ENCODE data around the gene PLLP.

The PLLP gene

DNA sequence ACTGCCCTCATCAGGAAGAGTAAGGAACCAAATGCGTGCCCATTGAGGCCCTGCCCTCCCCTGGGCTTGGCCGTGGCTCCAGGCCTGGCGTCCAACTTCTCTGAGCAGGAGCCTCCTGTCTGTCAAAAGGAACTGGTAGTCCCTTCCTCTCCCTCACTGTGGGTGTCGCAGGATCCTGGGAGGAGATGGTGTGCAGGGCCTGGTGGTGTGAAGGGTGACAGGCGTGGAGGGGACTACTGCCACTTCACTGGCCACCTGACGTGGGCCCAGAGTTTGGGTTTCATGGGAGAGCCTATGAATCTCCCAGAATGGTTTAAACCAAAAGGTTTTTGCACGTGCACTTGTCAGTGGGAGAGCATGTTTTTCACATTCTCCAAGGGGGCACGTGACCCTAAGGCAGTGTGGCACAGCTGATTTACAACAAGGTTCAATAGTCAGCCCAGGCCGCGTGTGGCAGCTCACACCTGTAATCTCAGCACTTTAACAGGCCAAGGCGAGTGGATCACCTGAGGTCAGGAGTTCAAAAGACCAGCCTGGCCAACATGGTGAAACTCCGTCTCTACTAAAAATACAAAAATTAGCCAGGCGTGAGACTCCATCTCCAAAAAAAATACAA, 26.9 kb downstream of the PLLP start (continued):
- TF ChIP-seq, protein P1, sequence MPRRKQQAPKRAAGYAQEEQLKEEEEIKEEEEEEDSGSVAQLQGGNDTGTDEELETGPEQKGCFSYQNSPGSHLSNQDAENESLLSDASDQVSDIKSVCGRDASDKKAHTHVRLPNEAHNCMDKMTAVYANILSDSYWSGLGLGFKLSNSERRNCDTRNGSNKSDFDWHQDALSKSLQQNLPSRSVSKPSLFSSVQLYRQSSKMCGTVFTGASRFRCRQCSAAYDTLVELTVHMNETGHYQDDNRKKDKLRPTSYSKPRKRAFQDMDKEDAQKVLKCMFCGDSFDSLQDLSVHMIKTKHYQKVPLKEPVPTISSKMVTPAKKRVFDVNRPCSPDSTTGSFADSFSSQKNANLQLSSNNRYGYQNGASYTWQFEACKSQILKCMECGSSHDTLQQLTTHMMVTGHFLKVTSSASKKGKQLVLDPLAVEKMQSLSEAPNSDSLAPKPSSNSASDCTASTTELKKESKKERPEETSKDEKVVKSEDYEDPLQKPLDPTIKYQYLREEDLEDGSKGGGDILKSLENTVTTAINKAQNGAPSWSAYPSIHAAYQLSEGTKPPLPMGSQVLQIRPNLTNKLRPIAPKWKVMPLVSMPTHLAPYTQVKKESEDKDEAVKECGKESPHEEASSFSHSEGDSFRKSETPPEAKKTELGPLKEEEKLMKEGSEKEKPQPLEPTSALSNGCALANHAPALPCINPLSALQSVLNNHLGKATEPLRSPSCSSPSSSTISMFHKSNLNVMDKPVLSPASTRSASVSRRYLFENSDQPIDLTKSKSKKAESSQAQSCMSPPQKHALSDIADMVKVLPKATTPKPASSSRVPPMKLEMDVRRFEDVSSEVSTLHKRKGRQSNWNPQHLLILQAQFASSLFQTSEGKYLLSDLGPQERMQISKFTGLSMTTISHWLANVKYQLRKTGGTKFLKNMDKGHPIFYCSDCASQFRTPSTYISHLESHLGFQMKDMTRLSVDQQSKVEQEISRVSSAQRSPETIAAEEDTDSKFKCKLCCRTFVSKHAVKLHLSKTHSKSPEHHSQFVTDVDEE (CRISPR knock-in tag; IDR thresholded peaks at IDR 0.05): no peak
- TF ChIP-seq ZNF565 (CRISPR knock-in tag; conservative IDR thresholded peaks at IDR 0.05; ENCODE audit: low read depth): no peak
- no peak for TF ChIP-seq SNAI2 (CRISPR knock-in tag; IDR thresholded peaks at IDR 0.05)
- TF ChIP-seq ZNF70 (CRISPR knock-in tag; IDR thresholded peaks at IDR 0.05): no peak
- TF ChIP-seq OSR1 (CRISPR knock-in tag; IDR thresholded peaks at IDR 0.05): no peak
- TF ChIP-seq TOX (CRISPR knock-in tag; IDR thresholded peaks at IDR 0.05; ENCODE audit: borderline replicate concordance): no peak
- TF ChIP-seq ARNTL (CRISPR knock-in tag; IDR thresholded peaks at IDR 0.05; ENCODE audit: borderline replicate concordance, low read depth): no peak
- TF ChIP-seq GLIS3 (CRISPR knock-in tag; IDR thresholded peaks at IDR 0.05): no peak

DNA sequence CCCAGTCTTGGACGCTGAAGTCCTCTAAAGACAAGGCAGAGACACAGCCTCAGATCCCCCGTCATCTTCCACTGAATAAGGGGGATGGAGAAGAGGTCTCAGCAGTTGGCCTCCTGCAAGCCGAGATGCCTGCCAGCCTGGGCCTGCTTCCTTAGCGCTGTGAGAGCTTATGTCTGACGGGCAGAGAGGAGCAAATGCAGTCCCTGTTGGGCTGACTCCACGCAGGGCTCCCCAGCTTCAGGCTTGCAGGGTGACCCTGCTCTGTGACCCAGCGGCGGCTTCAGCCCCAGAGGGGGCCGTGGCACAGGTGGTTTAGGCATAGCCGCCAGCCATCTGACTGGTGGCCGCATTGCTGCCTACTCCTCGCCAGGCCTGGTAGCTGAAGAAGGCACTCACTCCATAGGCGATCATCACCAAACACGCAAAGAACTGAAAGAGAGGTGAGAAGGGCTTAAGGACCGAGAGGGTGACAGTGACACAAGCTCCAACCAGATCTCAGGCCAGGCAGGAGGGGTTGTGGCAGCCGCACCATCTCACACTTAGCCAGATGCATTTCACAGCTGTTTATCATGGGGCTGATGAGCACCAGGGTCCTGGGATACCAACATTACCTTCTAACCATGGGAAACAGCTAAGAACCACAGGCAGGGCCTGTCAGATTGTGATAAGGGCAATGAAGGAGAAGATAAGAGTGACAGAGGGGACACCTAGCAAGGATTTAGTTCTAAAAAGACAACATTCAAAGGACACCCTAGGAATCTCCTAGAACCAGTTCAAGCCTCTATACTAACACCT, 27.7 kb downstream of the PLLP start:
- TF ChIP-seq ZC3H10 (CRISPR knock-in tag; IDR thresholded peaks at IDR 0.05) (no peak), TOX (CRISPR knock-in tag; IDR thresholded peaks at IDR 0.05; ENCODE audit: borderline replicate concordance) (no peak), OSR1 (CRISPR knock-in tag; IDR thresholded peaks at IDR 0.05) (no peak), ZFP3 (CRISPR knock-in tag; IDR thresholded peaks at IDR 0.05) (no peak), TCF4 (CRISPR knock-in tag; IDR thresholded peaks at IDR 0.05; ENCODE audit: borderline replicate concordance) (no peak), ZNF565 (CRISPR knock-in tag; conservative IDR thresholded peaks at IDR 0.05; ENCODE audit: low read depth) (no peak), ZNF8 (CRISPR knock-in tag; IDR thresholded peaks at IDR 0.05) (no peak), ISL1 (CRISPR knock-in tag; IDR thresholded peaks at IDR 0.05) (no peak), PPARA (CRISPR knock-in tag; IDR thresholded peaks at IDR 0.05; ENCODE audit: borderline replicate concordance) (no peak), GLIS3 (CRISPR knock-in tag; IDR thresholded peaks at IDR 0.05) (no peak), CREB5 (CRISPR knock-in tag; IDR thresholded peaks at IDR 0.05; ENCODE audit: low read depth) (no peak)
- no peak for ATAC-seq

DNA sequence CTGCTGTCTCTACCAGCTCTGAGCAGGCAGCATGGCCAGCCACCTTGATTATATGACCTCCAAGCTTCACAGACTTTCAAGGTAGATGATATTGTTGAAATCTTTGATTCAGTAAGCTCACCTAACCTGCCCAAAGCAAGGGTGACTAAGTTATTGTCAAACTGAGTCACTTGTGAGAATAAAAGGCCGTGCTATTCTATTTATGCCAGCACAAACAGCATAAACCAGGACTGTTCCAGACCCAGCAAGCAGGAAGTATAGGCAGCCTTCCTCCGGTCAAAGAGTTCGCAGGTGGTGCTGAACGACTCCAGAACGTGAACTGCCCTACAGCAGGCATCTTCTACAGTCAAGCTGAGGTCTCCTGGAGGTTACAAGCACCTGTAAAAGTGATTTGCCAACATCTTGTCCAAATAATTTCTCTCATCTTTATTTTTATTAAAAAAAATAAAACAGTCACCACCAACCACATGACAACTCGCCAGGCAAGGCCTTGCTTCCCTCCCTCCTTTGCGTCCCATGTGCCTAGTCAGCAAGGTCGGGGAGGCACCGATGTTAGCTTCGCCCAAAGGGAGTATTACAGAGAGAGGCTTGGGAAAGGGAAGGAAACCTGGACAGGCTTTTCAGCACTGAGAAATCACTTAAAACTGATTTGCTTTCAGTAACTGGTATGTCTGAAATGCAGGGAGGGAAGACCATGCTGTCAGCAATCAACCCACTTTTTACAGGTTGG, 28.6 kb downstream of the PLLP start:
- ATAC-seq: no peak
- TF ChIP-seq PATZ1 (CRISPR knock-in tag; IDR thresholded peaks at IDR 0.05; ENCODE audit: borderline replicate concordance) (no peak), ESRRG (CRISPR knock-in tag; IDR thresholded peaks at IDR 0.05) (no peak), SNAI2 (CRISPR knock-in tag; IDR thresholded peaks at IDR 0.05) (no peak), CSDC2 (CRISPR knock-in tag; IDR thresholded peaks at IDR 0.05) (no peak), ZNF565 (CRISPR knock-in tag; conservative IDR thresholded peaks at IDR 0.05; ENCODE audit: low read depth) (no peak), TCF4 (CRISPR knock-in tag; IDR thresholded peaks at IDR 0.05; ENCODE audit: borderline replicate concordance) (no peak), CREB5 (CRISPR knock-in tag; IDR thresholded peaks at IDR 0.05; ENCODE audit: low read depth) (no peak), RARB (CRISPR knock-in tag; IDR thresholded peaks at IDR 0.05) (no peak), PPARA (CRISPR knock-in tag; IDR thresholded peaks at IDR 0.05; ENCODE audit: borderline replicate concordance) (no peak), ZFP3 (CRISPR knock-in tag; IDR thresholded peaks at IDR 0.05) (no peak), ISL1 (CRISPR knock-in tag; IDR thresholded peaks at IDR 0.05) (no peak), GLIS3 (CRISPR knock-in tag; IDR thresholded peaks at IDR 0.05) (no peak), BACH2 (CRISPR knock-in tag; IDR thresholded peaks at IDR 0.05; ENCODE audit: borderline replicate concordance) (no peak), ZFP30 (CRISPR knock-in tag; IDR thresholded peaks at IDR 0.05) (no peak), OSR1 (CRISPR knock-in tag; IDR thresholded peaks at IDR 0.05) (no peak), ZNF8 (CRISPR knock-in tag; IDR thresholded peaks at IDR 0.05) (no peak)
- TF ChIP-seq, protein P2, sequence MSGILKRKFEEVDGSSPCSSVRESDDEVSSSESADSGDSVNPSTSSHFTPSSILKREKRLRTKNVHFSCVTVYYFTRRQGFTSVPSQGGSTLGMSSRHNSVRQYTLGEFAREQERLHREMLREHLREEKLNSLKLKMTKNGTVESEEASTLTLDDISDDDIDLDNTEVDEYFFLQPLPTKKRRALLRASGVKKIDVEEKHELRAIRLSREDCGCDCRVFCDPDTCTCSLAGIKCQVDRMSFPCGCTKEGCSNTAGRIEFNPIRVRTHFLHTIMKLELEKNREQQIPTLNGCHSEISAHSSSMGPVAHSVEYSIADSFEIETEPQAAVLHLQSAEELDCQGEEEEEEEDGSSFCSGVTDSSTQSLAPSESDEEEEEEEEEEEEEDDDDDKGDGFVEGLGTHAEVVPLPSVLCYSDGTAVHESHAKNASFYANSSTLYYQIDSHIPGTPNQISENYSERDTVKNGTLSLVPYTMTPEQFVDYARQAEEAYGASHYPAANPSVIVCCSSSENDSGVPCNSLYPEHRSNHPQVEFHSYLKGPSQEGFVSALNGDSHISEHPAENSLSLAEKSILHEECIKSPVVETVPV (CRISPR knock-in tag; IDR thresholded peaks at IDR 0.05): no peak

Measured in SK-N-SH treated with all-trans-retinoic acid at 6 μM for 48 hours (cell line).